HepG2 (cell line): ENCODE results near the gene MAP3K9. TPM values are rescaled to one million over a fixed set of nuclear protein-coding genes. Genes with fewer than 3 reads are reported as not detected.
A peak's percentile ranks its signal among the peaks of the same experiment; 100 is the strongest.

Experiments used
- ATAC-seq: fragments of 200-7000 bp; cut with Tn5 transposase; 3 replicates; pipeline ENCODE4 v1.9.1; 2020; ENCODE audit warnings: mild to moderate bottlenecking, moderate library complexity
- Bru-seq: library from RNA; stranded (reverse); fragments of 400-500 nt; gene quantifications from one replicate; lab custom pipeline; 2021; lab: Mats Ljungman, UMichigan
- BruChase-seq, 2 experiments: library from RNA; stranded (reverse); fragments of 400-500 nt; gene quantifications; one replicate each; lab custom pipeline; 2021; lab: Mats Ljungman, UMichigan
- BruUV-seq: library from RNA; stranded (reverse); fragments of 400-500 nt; replicated peaks from 2 replicates; lab custom pipeline; 2021; lab: Mats Ljungman, UMichigan
- CTCF ChIA-PET: fragments of 300-600 bp; formaldehyde crosslinking; extraction: SDS; loops from one replicate; lab custom pipeline; 2021; ENCODE audit warnings: low total read pairs, inconsistent platforms, low intra/inter-chr PET ratio; lab: Yijun Ruan, JAX
- POLR2A ChIA-PET: fragments of 350-600 bp; sonication (Branson Sonifier 250); formaldehyde crosslinking; loops from one replicate; lab custom pipeline; 2020; ENCODE audit warnings: antibody characterized with exemption, inconsistent platforms; lab: Yijun Ruan, JAX
- DNase-seq: peaks from one replicate; pipeline ENCODE4 v3.0.0-alpha.2; 2015; ENCODE audit warnings: low spot score
- FAIRE-seq: peaks from 3 replicates; lab custom pipeline; 2011; peaks lifted over from hg19 to GRCh38; lab: Jason Lieb, UNC
- H2AFZ ChIP-seq: one replicate; pipeline ENCODE4 v1.6.1; 2011; ENCODE audit warnings: low read length, inconsistent platforms
- H3K27ac ChIP-seq: fragments of 300-600 bp; 3 replicates; pipeline ENCODE4 v1.8.0; 2011; ENCODE audit warnings: mixed run types, mild to moderate bottlenecking, mixed read lengths, low read length, inconsistent platforms; ENCODE audit not compliant: insufficient read depth; ENCODE audit errors: extremely low read length
- H3K27me3 ChIP-seq, 2 experiments: fragments of 200-600 bp in 1 of 2; 2 replicates in 1 of 2; 3 replicates in 1 of 2; pipeline versions ENCODE4 v1.6.0 to v1.8.0; 2011; ENCODE audit warnings: low read length in 2 of 2, mild to moderate bottlenecking in 2 of 2, moderate library complexity in 2 of 2, inconsistent platforms in 1 of 2; ENCODE audit not compliant: insufficient read depth in 2 of 2, control insufficient read depth in 1 of 2
- H3K36me3 ChIP-seq, 2 experiments: fragments of 200-600 bp in 1 of 2; replicated peaks in 1 of 2; 2 replicates in 1 of 2; 3 replicates in 1 of 2; pipeline versions ENCODE4 v1.5.1 to v1.8.0; 2011; ENCODE audit warnings: low read length in 2 of 2, inconsistent platforms in 1 of 2; ENCODE audit not compliant: insufficient read depth in 2 of 2, control insufficient read depth in 1 of 2
- H3K4me1 ChIP-seq: 2 replicates; pipeline ENCODE4 v1.5.1; 2012; ENCODE audit warnings: low read length, inconsistent platforms; ENCODE audit not compliant: insufficient read depth
- H3K4me2 ChIP-seq: 2 replicates; pipeline ENCODE4 v1.6.0; 2011; ENCODE audit warnings: low read depth, low read length, inconsistent platforms
- H3K4me3 ChIP-seq, 3 experiments: fragments of 200-600 bp in 1 of 3; sonication (generic), shearing (Covaris generic) in 1 of 3; replicated peaks in 1 of 3; 2 replicates each; pipeline ENCODE4 v1.5.1; 2011 to 2016; ENCODE audit warnings: low read length in 3 of 3, inconsistent platforms in 2 of 3, low read depth in 2 of 3, mild to moderate bottlenecking in 2 of 3, control low read depth in 1 of 3, mixed read lengths in 1 of 3; ENCODE audit not compliant: insufficient read depth in 1 of 3
- H3K79me2 ChIP-seq: one replicate; pipeline ENCODE4 v1.6.1; 2011; ENCODE audit warnings: low read length, inconsistent platforms; ENCODE audit not compliant: insufficient read depth
- H3K9ac ChIP-seq: 2 replicates; pipeline ENCODE4 v1.6.0; 2011; ENCODE audit warnings: mild to moderate bottlenecking, low read depth, low read length, inconsistent platforms; ENCODE audit not compliant: insufficient read depth
- H3K9me3 ChIP-seq: 2 replicates; pipeline ENCODE4 v1.5.1; 2012; ENCODE audit warnings: mild to moderate bottlenecking, low read length
- H4K20me1 ChIP-seq: 2 replicates; pipeline ENCODE4 v1.6.0; 2011; ENCODE audit warnings: inconsistent platforms, mild to moderate bottlenecking, low read length, moderate library complexity; ENCODE audit not compliant: insufficient read depth
- AGO1 ChIP-seq: fragments of 200-400 bp; formaldehyde crosslinking; IDR thresholded peaks from 2 replicates; pipeline ENCODE4 v1.6.1; 2017; ENCODE audit warnings: mild to moderate bottlenecking, low read depth, low read length, moderate library complexity; ENCODE audit not compliant: poor library complexity, severe bottlenecking
- ATM ChIP-seq: fragments of 450-650 bp; IDR thresholded peaks from 2 replicates; pipeline ENCODE4 v1.7.1; 2017; ENCODE audit warnings: mild to moderate bottlenecking, borderline replicate concordance
- CBX2 ChIP-seq, 2 experiments: fragments of 200-600 bp in 1 of 2; sonication (generic); formaldehyde crosslinking in 1 of 2; IDR thresholded peaks; 2 replicates each; pipeline versions ENCODE4 v1.7.0 to v1.8.1; 2018 to 2022; ENCODE audit warnings: low read depth in 2 of 2, low read length in 1 of 2, mild to moderate bottlenecking in 1 of 2, missing genetic modification reagents in 1 of 2
- HNRNPLL ChIP-seq: fragments of 200-400 bp; formaldehyde crosslinking; IDR thresholded peaks from 2 replicates; pipeline ENCODE4 v1.6.1; 2017; ENCODE audit warnings: mild to moderate bottlenecking, low read depth, low read length; ENCODE audit not compliant: poor library complexity, severe bottlenecking
- NR2C2 ChIP-seq: sonication (generic); formaldehyde crosslinking; IDR thresholded peaks from 2 replicates; pipeline ENCODE4 v1.4.0; 2020; ENCODE audit warnings: missing genetic modification reagents, mild to moderate bottlenecking, moderate library complexity, borderline replicate concordance
- ZEB1 ChIP-seq: IDR thresholded peaks from 2 replicates; pipeline ENCODE4 v1.6.1; 2012; ENCODE audit warnings: mild to moderate bottlenecking, low read depth, inconsistent platforms; ENCODE audit not compliant: insufficient replicate concordance
- ZNF253 ChIP-seq: sonication (generic); formaldehyde crosslinking; IDR thresholded peaks from 2 replicates; pipeline ENCODE4 v1.8.0; 2022; ENCODE audit warnings: mild to moderate bottlenecking, missing genetic modification reagents, borderline replicate concordance
- ZNF546 ChIP-seq: sonication (generic); formaldehyde crosslinking; conservative IDR thresholded peaks from 2 replicates; pipeline ENCODE4 v1.8.1; 2023; ENCODE audit warnings: mild to moderate bottlenecking, missing genetic modification reagents
- ZNF607 ChIP-seq: sonication (generic); formaldehyde crosslinking; IDR thresholded peaks from 2 replicates; pipeline ENCODE4 v1.5.1; 2020; ENCODE audit warnings: missing genetic modification reagents, mild to moderate bottlenecking, borderline replicate concordance
- WGBS: methylation state at CpG from one replicate; pipeline ENCODE4 v1.1.6; 2017; ENCODE audit warnings: low lambda C conversion rate; 5-methylcytosine and 5-hydroxymethylcytosine counted together
- in situ Hi-C: cut with HindIII; loops from 2 replicates; pipeline ENCODE4 v1.10.0; 2017; ENCODE audit warnings: low pct_unique_long_range_greater_than_20kb; ENCODE audit not compliant: extremely low pct_ligation_motif_present
- intact Hi-C: fragments of 100-400 bp; cut with micrococcal nuclease; formaldehyde crosslinking; loops from one replicate; pipeline ENCODE4 v1.10.0; 2022; ENCODE audit not compliant: unreplicated experiment
- long read RNA-seq, 2 experiments: library from RNA in 1 of 2; library from polyadenylated mRNA in 1 of 2; stranded (forward) in 1 of 2; unstranded in 1 of 2; transcript quantifications; one replicate each; pipeline ENCODE4 v2.0.0, GENCODE V29; 2019 to 2022
- polyA minus RNA-seq, 3 experiments: library from RNA; depleted of rRNA, polyadenylated mRNA; stranded (reverse); fragments of >200 nt; gene quantifications; 2 replicates each; pipeline ENCODE4 v1.2.3, GENCODE V29; 2011; ENCODE audit warnings: low replicate concordance in 1 of 3
- polyA plus RNA-seq, 8 experiments: library from polyadenylated mRNA; depleted of rRNA in 3 of 8; stranded (reverse) in 7 of 8; unstranded in 1 of 8; fragments of >200 nt; fragmentation: Illumina TruSeq in 4 of 8; extraction: Trizol in 4 of 8; gene quantifications; 2 replicates each; pipeline versions ENCODE4 v1.2.1 to v1.2.3, GENCODE V29; 2011 to 2016; ENCODE audit warnings: low read depth in 4 of 8, missing spikeins in 1 of 8, mixed read lengths in 1 of 8; ENCODE audit not compliant: insufficient read depth in 1 of 8
- total RNA-seq, 5 experiments: library from RNA; depleted of rRNA; stranded (reverse); fragments of >200 nt; fragmentation: Illumina TruSeq; extraction: Trizol; gene quantifications; 2 replicates each; pipeline ENCODE4 v1.2.3, GENCODE V29; 2016; ENCODE audit warnings: low read depth in 1 of 5
- TF ChIP-seq, protein P1 (sequence below): sonication (generic); formaldehyde crosslinking; conservative IDR thresholded peaks from 2 replicates; pipeline ENCODE4 v1.4.0; 2020; ENCODE audit warnings: missing genetic modification reagents
- TF ChIP-seq, protein P2 (sequence below): IDR thresholded peaks from 2 replicates; pipeline ENCODE4 v1.6.1; 2016; ENCODE audit warnings: missing genetic modification reagents, missing compliant biosample characterization
- TF ChIP-seq, protein P3 (sequence below): sonication (generic); formaldehyde crosslinking; IDR thresholded peaks from 2 replicates; pipeline ENCODE4 v1.8.0; 2022; ENCODE audit warnings: mild to moderate bottlenecking, missing genetic modification reagents; ENCODE audit not compliant: insufficient replicate concordance

The MAP3K9 gene
- 3.5 and 4.5 TPM in 2 replicates for total RNA-seq (2016; rRNA removed; fragmentation: Illumina TruSeq; extraction: Trizol)
- total RNA-seq (2016; cell fraction: cytosol; rRNA removed; fragmentation: Illumina TruSeq; extraction: Trizol; ENCODE audit: low read depth), result 0.62 and 1.2 TPM in 2 replicates
- total RNA-seq (2016; cell fraction: insoluble cytoplasmic fraction; rRNA removed; fragmentation: Illumina TruSeq; extraction: Trizol), result 2.6 and 4.4 TPM in 2 replicates
- total RNA-seq (2016; cell fraction: membrane; rRNA removed; fragmentation: Illumina TruSeq; extraction: Trizol), result 1.3 and 1.6 TPM in 2 replicates
- 4.5 TPM in 2 replicates for total RNA-seq (2016; cell fraction: nucleus; rRNA removed; fragmentation: Illumina TruSeq; extraction: Trizol)
- 4.3 and 4.7 TPM in 2 replicates for polyA plus RNA-seq (2011; rRNA removed)
- polyA plus RNA-seq (2011; cell fraction: cytosol; rRNA removed), result 2.9 and 3.0 TPM in 2 replicates
- 7.1 and 8.3 TPM in 2 replicates for polyA plus RNA-seq (2011; cell fraction: nucleus; rRNA removed)
- polyA plus RNA-seq (2012), result 3.0 and 4.6 TPM in 2 replicates
- polyA plus RNA-seq (2016; cell fraction: cytosol; fragmentation: Illumina TruSeq; extraction: Trizol; ENCODE audit: low read depth), result 0.14 and 0.20 TPM in 2 replicates
- polyA plus RNA-seq (2016; cell fraction: insoluble cytoplasmic fraction; fragmentation: Illumina TruSeq; extraction: Trizol; ENCODE audit: low read depth), result 2.4 and 2.9 TPM in 2 replicates
- 0.55 and 0.63 TPM in 2 replicates for polyA plus RNA-seq (2016; cell fraction: membrane; fragmentation: Illumina TruSeq; extraction: Trizol; ENCODE audit: low read depth)
- polyA plus RNA-seq (2016; cell fraction: nucleus; fragmentation: Illumina TruSeq; extraction: Trizol; ENCODE audit: insufficient read depth, low read depth), result 5.0 and 5.3 TPM in 2 replicates
- 5.8 and 6.7 TPM in 2 replicates for polyA minus RNA-seq (2011; rRNA and poly(A)+ RNA removed; ENCODE audit: low replicate concordance)
- 3.2 TPM in 2 replicates for polyA minus RNA-seq (2011; cell fraction: cytosol; rRNA and poly(A)+ RNA removed)
- polyA minus RNA-seq (2011; cell fraction: nucleus; rRNA and poly(A)+ RNA removed), result 8.8 and 9.2 TPM in 2 replicates
- percentile 61 among the genes with signal in this experiment for Bru-seq, nascent RNA
- BruChase-seq, experiment 1, labeled RNA remaining after a 6-hour chase, result percentile 70 among the genes with signal in this experiment
- percentile 64 among the genes with signal in this experiment for BruChase-seq, experiment 2, labeled RNA remaining after a 2-hour chase
- long read RNA-seq, experiment 1, partial matches to known transcripts, result 1 of 2 reads
- long read RNA-seq, experiment 1, other reads (novel, unspliced or antisense), result 1 of 2 reads
- long read RNA-seq, experiment 2, full-length matches to known transcripts, result 2 of 6 reads
- long read RNA-seq, experiment 2, partial matches to known transcripts, result 1 of 6 reads
- long read RNA-seq, experiment 2, other reads (novel, unspliced or antisense), result 3 of 6 reads

GRCh38 chr14:70809225-70810219 lies at the start of gene MAP3K9:
Gene MAP3K9, minus strand, starts transcription at chr14:70809513. Its CDS starts 342 bp downstream, at chr14:70809171.
- peaks cover 26% of the 10 kb centered on the region for H3K79me2 ChIP-seq
- peak; percentile 96 for DNase-seq
- in situ Hi-C loops, result no loop called here
- 0% methylated on average over 12 of the region's 89 CpGs for WGBS
- H3K9ac ChIP-seq, result peak within 1 kb of the TSS; percentile 71
- peak within 1 kb of the TSS; percentile 90 for H3K4me2 ChIP-seq
- no TSS peak for BruUV-seq
- peak; percentile 93 for ATAC-seq
- H4K20me1 ChIP-seq, result no peaks in the 10 kb centered on the region; the same call in 1 of the 2 replicates
- no peaks in the 10 kb centered on the region for H3K9me3 ChIP-seq
- peak within 1 kb of the TSS; percentile 33 for H2AFZ ChIP-seq
- intact Hi-C loops, result loop anchor here (1.0 to 5.0 kb wide), 3 partner anchors 8 to 167 kb away; partner anchors contain the start of gene TTC9
- CTCF ChIA-PET, result no interaction called here
- peaks cover 56% of the 10 kb centered on the region for H3K4me1 ChIP-seq
- POLR2A ChIA-PET, result interaction anchor here (0.6 to 3.3 kb wide), 9 partner anchors 18 to 513 kb away, joined by 3 to 20 read pairs (median 6); partner anchors contain the start of gene PCNX1
- H3K27ac ChIP-seq, result peak within 1 kb of the TSS; percentile 70
- H3K27me3 ChIP-seq, result no peaks in the 10 kb centered on the region; a peak in 1 of 5 replicates
- FAIRE-seq, result peak; percentile 86
- H3K4me3 ChIP-seq, result peak within 1 kb of the TSS; percentile 83 to 84 (median 83)
- no peaks in the 10 kb centered on the region for H3K36me3 ChIP-seq
- TF ChIP-seq CBX2 (IDR thresholded peaks at IDR 0.05; ENCODE audit: low read depth, low read length), result no peak
- no peak for TF ChIP-seq CBX2 (CRISPR knock-in tag; IDR thresholded peaks at IDR 0.05; ENCODE audit: low read depth)
- 0 out of 2 replicates have a peak, but pooled peaks have one; percentile 11 for TF ChIP-seq ZNF607 (CRISPR knock-in tag)
- TF ChIP-seq ZNF253 (CRISPR knock-in tag), result no peak
- TF ChIP-seq, protein P1, sequence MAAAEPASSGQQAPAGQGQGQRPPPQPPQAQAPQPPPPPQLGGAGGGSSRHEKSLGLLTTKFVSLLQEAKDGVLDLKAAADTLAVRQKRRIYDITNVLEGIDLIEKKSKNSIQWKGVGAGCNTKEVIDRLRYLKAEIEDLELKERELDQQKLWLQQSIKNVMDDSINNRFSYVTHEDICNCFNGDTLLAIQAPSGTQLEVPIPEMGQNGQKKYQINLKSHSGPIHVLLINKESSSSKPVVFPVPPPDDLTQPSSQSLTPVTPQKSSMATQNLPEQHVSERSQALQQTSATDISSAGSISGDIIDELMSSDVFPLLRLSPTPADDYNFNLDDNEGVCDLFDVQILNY (CRISPR knock-in tag), result peak; percentile 61
- no peak for TF ChIP-seq ATM
- no peak for TF ChIP-seq AGO1
- TF ChIP-seq, protein P2, sequence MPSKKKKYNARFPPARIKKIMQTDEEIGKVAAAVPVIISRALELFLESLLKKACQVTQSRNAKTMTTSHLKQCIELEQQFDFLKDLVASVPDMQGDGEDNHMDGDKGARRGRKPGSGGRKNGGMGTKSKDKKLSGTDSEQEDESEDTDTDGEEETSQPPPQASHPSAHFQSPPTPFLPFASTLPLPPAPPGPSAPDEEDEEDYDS (CRISPR knock-in tag), result peak; percentile 91
- TF ChIP-seq NR2C2, result peak; percentile 91
- TF ChIP-seq ZNF546, result no peak
- peak; percentile 97 for TF ChIP-seq HNRNPLL
- TF ChIP-seq, protein P3, sequence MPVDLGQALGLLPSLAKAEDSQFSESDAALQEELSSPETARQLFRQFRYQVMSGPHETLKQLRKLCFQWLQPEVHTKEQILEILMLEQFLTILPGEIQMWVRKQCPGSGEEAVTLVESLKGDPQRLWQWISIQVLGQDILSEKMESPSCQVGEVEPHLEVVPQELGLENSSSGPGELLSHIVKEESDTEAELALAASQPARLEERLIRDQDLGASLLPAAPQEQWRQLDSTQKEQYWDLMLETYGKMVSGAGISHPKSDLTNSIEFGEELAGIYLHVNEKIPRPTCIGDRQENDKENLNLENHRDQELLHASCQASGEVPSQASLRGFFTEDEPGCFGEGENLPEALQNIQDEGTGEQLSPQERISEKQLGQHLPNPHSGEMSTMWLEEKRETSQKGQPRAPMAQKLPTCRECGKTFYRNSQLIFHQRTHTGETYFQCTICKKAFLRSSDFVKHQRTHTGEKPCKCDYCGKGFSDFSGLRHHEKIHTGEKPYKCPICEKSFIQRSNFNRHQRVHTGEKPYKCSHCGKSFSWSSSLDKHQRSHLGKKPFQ (CRISPR knock-in tag), result no peak
- no peak for TF ChIP-seq ZEB1
